Anterior cingulate cortex (tissue), 58 donors: ENCODE data around the gene ENTHD1.
"Not testable (repeated sequence)": the region's sequence is repeated elsewhere in the genome, so short reads cannot be mapped to it uniquely, and the experiment has no call there.

Source experiments
- DNase-seq, 58 donors: peaks; one replicate each; lab custom pipeline; 2025; lab: John Stamatoyannopoulos, UW

ENTHD1 gene

DNA sequence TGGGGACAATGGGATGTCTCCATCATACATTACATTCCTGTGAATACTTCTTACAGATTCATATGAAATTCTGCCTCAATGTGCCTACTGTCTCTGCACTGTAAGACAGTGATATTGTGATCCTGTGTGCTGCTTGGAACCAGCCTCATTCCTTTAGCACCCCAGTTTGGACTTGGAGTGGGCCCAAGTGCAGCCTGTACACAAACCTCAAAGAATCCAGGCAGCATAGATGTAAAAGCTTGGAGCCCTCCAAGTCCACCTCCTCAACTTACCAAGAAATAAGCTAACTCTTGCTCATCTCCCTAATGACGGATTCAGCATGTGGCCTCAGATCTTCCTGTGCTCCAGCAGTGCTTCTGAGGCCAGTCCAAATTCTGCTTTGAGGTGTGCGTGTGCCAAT lies 31.7 kb upstream of the ENTHD1 start:
- DNase-seq: peak in 8 of 58 donors; percentile 8 to 56 (median 12)

DNA sequence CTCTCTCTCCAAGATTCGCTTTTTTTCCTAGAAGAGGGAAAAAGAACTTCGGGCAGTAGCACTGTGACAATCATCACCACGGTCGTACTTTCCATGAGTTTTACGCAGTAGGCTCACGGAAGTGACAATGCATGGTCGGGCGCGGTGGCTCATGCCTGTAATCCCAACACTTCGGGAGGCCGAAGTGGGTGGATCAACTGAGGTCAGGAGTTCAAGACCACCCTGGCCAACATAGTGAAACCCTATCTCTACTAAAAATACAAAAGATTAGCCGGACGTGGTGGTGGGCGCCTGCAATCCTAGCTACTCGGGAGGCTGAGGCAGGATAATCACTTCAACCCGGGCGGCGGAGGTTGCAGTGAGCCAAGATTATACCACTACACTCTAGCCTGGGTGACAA lies 30.7 kb upstream of the ENTHD1 start:
- DNase-seq: no peak

DNA sequence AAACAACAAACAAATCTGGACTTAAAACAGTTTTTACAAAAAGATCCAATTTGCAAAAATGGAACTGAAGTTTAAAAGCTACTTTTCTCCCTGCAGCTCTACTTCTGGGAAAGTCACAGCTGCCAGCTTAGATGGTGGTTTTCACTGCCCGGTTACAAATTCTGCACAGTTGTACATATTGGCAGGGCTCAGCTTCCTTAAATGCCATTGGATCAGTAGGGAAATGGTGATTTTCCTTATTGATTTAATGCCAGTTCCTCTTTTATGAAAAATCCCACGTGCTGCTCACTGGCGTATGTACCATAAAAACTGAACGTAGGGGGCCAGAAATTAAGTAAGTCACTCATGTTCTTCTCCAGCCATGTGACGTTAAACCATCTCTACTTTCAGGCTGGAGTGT lies 30.1 kb upstream of the ENTHD1 start:
- DNase-seq: no peak

DNA sequence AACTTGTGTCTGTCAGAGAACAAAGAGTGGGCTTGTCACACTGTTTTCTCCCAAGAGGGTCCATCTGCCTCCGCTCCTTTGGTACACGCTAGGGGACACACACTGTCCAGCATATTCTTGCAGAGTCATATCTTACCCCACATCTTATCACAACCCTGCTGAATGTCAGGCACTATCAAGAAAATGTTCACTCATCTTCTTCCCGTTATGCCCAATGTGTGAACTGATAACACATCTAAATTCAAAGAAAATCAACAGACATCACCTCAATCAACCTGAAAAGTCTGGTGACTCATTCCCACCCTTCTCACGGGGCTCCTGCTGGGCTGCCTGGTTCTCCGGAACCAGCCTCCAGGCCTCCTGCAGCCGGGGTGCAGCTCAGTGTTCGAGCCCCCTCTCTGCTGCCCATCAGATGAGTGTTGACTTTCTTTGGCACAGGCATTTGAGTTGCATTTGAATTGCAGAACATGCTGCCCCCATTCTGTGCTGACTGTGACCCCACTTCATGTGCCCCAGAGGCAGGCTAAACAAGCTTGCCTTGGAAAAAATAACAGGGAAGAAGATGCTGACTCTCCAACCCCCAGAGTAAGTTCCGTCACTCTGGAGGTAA lies 26.7 kb upstream of the ENTHD1 start:
- no peak for DNase-seq

DNA sequence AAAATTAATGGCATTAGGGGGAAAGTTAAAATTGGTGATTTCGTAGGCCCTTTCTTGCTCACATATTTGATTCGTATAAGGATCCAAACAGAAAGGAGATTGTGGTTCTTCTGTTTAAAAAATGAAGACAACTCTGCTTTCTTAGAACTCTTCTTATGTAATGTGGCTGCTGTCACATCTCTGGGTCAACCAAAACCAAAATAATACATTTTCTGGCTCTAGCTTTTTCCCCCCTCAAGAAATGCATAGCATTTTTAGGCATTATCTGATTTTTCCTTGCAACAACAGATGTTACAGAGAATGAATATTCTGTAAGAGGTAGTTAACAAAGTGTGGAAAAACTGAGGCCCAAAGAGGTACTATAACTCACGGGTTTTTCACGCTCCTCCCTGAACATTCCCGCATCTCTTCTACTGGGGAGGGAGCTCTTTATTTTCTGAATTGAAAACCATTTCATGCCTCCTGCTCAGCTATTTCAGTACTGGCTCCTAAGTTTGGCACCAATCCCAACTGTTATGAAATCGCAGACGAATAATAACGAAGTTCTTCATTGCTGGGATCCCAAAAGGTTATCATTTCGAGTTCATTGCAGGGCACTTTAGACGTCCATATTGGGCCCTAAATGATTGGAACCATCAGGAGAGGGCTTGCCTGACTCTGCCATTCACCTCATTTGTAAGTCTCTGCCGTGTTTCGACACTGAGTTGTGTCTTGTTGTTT lies 24.4 kb upstream of the ENTHD1 start:
- DNase-seq: no peak

DNA sequence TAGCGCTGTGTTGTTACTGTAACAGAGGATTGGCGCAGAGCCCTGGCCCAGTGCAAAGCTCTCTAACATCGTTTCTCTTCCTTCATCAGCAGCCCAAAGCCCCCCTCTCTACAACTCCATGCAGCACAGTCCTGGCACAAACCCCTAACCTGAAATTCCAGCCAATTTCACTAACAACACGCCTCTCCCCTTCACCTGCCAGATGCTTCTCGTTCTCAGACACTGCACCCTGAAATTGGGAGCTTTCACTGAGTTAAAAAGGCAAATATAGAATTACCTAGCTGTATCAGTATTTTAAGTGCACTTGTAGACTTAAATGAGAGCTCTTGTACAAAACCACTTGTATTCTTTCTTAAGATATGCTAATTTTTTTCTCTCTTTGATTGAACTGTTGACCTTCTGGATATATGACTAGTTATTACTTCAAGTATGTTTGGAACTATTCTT lies 23.7 kb upstream of the ENTHD1 start:
- DNase-seq: no peak

DNA sequence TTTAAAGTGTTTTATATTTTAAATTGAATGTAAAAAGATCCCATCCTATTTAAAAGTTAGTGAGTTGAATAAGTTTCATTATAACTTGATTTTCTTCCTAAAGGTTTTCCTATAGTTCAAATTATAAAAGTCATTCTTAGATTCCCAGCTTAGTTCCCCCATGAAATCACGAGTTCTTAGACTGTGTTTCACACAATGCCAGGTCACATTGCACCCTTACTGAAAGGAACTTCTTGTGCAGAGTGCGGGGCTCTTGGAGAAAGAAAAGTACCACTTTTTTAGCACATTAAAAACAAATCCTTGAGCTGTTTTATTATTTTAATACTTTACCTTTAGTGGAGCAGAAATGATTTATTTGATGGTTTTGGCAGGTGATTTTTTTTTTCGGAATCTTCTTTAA lies 22.9 kb upstream of the ENTHD1 start:
- no peak for DNase-seq

DNA sequence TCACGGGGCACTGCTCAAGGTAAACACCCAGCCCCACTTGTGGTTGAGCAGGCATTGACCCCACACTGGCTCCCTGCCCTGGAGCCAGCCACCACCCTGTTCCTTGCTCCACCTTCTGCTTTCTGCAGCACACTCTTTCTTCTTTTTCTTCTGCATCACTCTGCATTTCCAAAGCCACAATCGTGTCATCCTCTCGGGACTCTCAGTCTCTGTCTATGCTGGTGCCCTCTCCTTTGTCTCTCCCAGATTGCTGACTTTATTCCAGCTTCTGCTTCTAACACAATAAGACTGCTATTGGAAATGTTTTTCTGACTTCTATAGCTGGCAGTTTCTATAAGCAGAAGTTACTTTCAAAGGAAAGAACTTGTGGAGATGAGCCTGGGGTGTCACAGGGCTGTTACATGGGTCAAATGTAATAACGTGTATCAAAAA lies 21.8 kb upstream of the ENTHD1 start:
- DNase-seq: peak in 1 of 58 donors; percentile 3

DNA sequence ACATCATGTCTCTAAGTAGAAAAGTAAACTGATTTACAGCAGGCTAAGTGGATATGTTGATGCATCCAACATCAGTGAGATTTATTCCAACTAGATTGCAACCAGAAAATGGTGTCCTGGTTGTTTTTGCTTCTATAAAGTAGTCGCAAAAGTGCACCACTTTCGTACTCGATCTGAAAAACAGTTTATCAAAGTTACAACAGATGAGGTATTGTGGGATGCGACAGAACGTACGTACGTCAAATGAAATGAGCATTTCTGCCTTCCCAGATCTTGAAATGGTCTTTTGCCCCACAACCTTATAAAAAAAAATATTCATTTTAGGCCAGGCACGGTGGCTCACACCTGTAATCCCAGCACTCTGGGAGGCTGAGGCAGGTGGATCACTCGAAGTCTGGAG lies 21.0 kb upstream of the ENTHD1 start:
- no peak for DNase-seq

DNA sequence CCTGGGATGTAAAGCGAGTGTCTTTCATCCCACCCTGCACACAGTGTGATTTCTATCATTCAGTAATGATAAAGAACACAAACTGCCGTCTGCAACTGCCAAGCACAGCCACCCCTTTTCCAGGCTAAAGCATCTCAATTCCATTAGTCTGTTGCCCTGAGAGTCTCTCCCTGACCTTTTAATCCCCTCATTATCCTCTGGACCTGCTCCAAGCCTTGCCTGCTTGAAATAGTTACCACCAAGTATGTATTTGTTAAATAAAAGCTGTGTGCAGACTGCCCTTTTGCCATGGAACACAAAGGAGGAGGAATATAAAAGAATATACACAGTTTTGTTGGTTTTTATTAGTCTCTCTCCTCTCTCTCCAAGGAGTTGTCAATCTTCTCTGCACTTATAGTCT lies 20.3 kb upstream of the ENTHD1 start:
- DNase-seq: no peak

DNA sequence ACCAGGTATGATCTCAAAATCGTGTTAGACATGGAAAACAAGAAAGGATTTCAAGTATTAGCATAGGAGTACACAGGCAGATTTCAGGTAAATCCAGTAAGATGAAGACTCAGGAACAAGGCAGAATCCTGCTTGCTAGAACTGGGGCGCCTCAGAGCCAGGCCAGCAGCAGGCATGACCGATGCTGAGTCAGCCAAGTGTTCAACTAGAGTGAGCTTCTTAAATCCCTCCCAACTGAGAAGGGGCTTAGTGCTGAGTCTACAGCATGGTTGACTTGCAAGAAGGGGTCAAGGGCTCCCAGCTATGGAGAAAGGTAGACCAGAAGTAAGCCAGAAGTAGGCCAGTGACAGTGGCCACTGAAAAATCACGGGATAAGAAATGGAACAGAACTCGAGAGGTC lies 19.8 kb upstream of the ENTHD1 start:
- DNase-seq: no peak

DNA sequence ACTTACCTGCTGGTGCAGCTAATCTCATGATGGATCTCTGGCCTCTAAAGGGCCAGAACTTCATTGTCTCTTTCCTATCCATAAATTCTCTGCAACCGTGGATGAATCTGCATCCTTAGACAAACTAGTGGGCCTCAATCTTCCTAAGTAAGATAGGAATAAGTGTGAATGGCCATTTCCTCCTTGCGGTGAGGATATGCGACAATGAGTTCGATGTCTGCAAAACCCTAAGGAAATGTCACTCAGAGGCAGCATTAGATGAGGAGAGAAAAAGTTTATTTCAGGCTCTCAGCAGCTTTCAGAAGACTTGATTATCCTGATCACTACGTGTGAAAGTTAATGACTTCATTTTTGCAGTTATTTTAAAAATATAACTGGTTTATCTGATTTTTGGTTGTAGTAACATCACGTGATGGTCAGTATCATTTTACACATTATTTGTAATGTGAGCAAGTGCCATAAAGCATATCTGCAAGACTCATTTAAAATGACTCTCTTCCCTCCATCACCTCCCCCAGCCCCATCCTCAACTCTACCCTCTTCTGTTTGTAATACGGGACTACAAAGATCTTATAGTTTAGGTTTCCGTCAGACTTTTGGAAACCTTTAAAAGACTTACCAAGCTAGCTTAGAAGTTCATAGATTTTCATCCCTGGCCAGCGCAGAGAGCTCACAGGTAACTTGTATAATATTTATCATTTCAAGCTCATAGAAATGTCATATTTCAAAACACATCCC lies 17.5 kb upstream of the ENTHD1 start:
- no peak for DNase-seq

DNA sequence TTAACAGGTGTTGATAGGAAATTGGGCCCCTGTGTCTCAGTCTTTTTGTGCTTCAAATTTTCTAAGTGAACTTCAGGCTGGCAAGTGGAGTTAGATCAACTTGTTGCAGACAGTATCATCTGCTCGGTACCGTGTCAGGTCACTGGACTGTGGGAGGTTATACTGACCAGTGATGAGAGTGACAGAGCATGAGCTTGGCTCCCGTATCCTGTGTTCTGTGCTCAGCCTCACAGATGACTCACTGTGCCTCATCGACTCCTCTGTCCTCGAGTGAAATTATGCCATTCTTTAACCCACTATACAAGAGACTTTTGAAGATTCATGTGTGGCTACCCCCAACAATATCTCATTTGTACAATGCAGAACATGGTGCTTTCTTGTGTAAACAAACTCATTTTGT lies 15.2 kb upstream of the ENTHD1 start:
- DNase-seq: peak in 1 of 58 donors; percentile 18

DNA sequence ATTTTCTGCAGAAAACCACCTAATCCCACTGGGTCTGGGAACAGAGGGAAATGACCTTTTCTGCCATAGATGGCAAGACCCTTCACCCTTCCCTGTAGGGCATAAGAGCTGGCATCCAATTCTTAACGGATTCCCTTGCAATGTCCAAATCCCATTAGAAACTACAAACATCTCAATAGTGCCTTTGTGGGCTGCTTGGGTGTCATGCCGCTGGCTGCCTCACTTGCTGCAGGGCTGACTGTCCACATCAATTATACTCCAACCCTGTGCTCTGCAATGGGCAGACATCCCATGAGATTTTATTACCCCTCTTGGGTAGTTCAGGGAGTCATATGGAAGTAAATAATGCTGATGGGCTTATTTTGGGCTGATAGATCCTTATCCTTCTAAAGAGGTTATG lies 14.6 kb upstream of the ENTHD1 start:
- no peak for DNase-seq

DNA sequence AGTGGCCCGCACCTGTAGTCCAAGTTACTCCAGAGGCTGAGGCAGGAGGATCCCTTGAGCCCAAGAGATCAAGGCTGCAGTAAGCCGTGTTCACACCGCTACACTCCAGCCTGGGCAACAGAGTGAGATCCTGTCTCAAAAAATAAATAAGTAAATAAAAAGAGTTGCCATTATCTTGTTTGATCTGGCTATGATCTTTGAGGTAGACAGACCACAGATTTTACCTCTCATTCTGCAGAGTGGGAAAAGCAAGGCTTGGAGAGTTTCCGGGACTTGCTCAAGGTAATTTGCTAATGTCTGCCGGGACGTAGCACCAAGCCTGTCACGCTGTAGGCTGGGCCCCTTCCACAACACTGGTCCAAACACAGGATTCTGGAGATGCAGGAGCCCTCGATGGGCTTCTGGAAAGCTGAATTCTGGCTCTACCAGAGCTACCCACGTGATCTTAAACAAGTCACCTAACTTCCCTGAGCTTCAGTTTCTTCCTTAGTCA lies 14.1 kb upstream of the ENTHD1 start:
- no peak for DNase-seq

DNA sequence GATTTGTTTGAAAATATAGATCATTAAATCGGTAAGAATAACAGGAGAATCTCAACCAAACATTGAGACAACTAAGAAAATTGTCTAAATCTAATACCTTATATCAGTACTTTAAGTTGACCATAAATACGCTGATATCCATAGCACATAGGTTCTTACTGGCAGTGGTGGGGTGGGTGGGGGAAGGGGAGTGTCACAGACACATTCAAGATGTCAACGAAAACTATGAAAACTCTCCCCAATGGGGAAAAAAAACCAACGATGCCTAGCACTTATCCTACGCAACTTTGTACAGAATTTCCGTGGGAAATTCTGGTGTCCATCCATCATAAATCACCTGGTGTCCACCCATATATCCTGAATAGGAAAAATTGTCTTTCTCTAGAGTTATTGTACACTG lies 13.5 kb upstream of the ENTHD1 start:
- DNase-seq: no peak

DNA sequence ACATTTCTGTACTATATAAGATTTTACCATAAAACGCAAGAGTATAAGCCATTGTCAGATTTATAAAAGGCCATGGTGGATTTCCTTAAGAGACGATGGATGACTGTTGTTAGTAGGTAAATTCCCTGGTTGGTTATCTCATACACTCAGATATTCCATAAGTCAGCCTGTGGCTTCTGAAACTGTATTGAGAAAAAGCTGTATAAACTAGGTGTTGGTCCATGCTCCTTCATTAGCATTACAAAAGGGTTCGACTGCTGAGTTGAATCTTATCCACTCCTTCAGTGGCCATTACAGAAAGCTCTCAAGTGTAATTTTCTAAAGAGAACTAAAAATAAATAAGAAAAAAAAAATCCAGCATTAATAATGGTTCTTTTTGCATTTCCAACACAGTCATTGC lies 12.6 kb upstream of the ENTHD1 start:
- no peak for DNase-seq

DNA sequence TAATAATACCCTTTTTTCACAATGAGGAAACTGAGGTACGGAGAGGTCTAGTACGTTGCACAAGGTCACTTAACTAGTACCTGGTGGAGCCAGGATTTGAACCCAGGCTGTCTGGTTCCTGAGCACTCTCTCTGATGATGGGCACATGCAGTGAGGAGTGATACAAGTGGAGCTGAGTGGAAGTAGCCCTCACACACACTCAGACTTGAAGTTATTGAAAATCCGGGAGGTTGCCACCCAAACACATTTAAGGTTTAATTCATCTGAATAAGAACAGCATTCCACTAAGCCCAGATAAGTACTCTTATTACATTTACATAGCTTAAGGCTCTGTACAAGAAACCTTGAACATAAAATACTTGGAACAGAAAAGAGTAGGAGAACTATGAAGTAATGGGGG lies 12.1 kb upstream of the ENTHD1 start:
- no peak for DNase-seq

DNA sequence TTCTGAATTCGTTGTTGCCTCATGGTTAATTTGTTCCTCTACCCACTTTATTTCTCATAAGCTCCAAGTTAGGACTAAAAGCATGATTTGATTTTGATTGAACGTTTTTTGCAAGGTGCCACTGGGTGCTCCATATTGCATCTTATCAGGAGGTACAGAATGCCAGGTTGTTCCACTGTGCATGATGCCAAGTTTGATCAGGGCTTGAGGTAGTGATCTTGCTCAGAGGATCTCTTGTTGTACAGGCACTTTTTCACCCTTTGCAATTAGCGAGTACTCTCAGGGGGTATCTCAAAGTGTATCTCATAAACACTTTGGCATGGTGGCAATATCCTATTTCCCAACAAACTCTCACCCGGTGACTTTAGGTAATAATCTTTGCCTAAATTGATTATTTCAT lies 11.3 kb upstream of the ENTHD1 start:
- DNase-seq: no peak

DNA sequence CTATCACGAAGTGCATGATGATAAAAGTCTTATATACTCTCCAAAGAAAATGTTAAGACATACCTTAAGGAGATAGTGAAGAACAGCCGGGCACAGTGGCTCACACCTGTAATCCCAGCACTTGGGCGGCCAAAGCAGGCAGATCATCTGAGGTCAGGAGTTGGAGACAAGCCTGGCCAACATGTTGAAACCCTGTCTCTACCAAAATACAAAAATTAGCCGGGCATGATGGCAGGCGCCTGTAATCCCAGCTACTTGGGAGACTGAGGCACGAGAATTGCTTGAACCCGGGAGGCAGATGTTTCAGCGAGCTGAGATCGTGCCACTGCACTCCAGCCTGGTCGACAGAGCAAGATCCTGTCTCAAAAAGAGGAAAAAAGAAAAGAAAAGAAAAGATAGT lies 10.5 kb upstream of the ENTHD1 start:
- DNase-seq: not testable (repeated sequence)

DNA sequence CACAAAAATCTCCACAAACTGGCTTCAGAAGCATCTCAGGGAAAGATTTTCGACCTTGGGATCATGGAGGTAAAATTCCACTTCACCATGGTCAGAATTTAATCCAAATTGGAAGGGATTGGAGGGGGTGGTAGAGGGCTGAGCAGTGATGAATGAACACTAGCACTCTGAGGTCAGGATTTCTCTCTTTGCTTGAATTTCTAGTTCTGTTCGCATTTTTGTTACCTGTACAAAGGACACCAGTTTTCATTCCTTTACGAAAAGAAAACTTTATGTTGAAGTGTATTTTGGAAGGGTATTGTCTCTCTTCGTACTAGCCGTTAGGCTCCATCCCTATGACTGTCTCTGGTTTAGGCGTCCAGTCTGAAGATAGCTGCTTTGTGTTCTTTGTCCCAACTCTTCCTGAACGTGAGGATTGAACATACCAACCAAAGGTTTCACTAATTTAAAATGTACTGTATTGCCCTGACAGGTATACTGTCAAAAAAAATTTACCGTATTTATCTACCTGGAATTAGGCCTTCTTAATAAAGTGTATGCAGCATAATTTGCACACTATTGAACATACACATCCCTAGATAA lies 8.1 kb upstream of the ENTHD1 start:
- DNase-seq: no peak
